ENCODE results near the gene CNTNAP2. TPM values are rescaled to one million over a fixed set of nuclear protein-coding genes. Genes with fewer than 3 reads are reported as not detected.

CNTNAP2 gene
- total RNA-seq, 1 experiment from 2014 or later, result 64.5 TPM

GRCh38 chr7:148044173-148044572 lies 1927.6 kb downstream of the CNTNAP2 start:
- no peak for TF ChIP-seq CTCF (conservative IDR thresholded peaks at IDR 0.05)
- peaks cover 10% of the 10 kb centered on the region for H3K27me3 Mint-ChIP-seq (ENCODE audit: low read depth)
- Histone ChIP-seq H3K79me1 (ENCODE audit: insufficient read depth, low read depth, low read length, poor library complexity, severe bottlenecking) (no peaks in the 10 kb centered on the region), H3K9me3 (ENCODE audit: control insufficient read depth, low read depth, low read length) (no peaks in the 10 kb centered on the region), H4K5ac (ENCODE audit: insufficient read length, low read depth, low read length) (no peak overlapping the region), H3K4ac (ENCODE audit: low read depth, low read length) (no peak overlapping the region), H2BK20ac (ENCODE audit: low read depth, low read length, poor library complexity, severe bottlenecking) (no peak overlapping the region), H3T11ph (ENCODE audit: low read length) (no peak overlapping the region), H3K56ac (ENCODE audit: insufficient read length, low read depth, low read length) (no peak overlapping the region), H2AFZ (ENCODE audit: low read length) (no peak overlapping the region), H4K91ac (ENCODE audit: insufficient read length, low read depth, low read length) (no peak overlapping the region), H4K8ac (replicated peaks; ENCODE audit: insufficient read length, low read depth, low read length) (no peak overlapping the region), H2BK5ac (ENCODE audit: insufficient read length, low read length) (no peak overlapping the region), H3K27ac (ENCODE audit: insufficient read length, low read depth, low read length) (no peak overlapping the region), H3K23me2 (ENCODE audit: insufficient read length, low read depth, low read length, poor library complexity, severe bottlenecking) (no peaks in the 10 kb centered on the region), H2BK12ac (ENCODE audit: insufficient read length, low read depth, low read length) (no peak overlapping the region), H3K79me2 (ENCODE audit: insufficient read depth, low read length) (no peaks in the 10 kb centered on the region), H2BK15ac (ENCODE audit: low read depth, low read length) (no peak overlapping the region), H3K23ac (ENCODE audit: insufficient read length, low read depth, low read length) (no peak overlapping the region), H2AK5ac (ENCODE audit: insufficient read length, low read length) (no peak overlapping the region), H3K18ac (ENCODE audit: insufficient read length, low read depth, low read length) (no peak overlapping the region), H3K4me2 (ENCODE audit: insufficient read depth, insufficient read length, low read length) (no peak overlapping the region), H3K9ac (ENCODE audit: extremely low read depth, insufficient read length, low read length) (no peak overlapping the region), H3K4me1 (ENCODE audit: insufficient read depth, low read length) (no peaks in the 10 kb centered on the region), H3K27me3 (ENCODE audit: insufficient read depth, low read length) (no peaks in the 10 kb centered on the region), H3K14ac (ENCODE audit: insufficient read depth, low read length) (no peak overlapping the region), H4K20me1 (ENCODE audit: control insufficient read depth, insufficient read depth, insufficient read length) (no peaks in the 10 kb centered on the region), H2BK120ac (ENCODE audit: low read depth, low read length, poor library complexity, severe bottlenecking) (no peak overlapping the region)
- no peaks in the 10 kb centered on the region; a peak in 2 of 5 replicates for H3K9me3 Mint-ChIP-seq
- H3K27ac Mint-ChIP-seq, result no peak overlapping the region
- H3K36me3 Mint-ChIP-seq (ENCODE audit: insufficient read depth in 1 of 3, low read depth in 3 of 3), result peaks cover 0 to 4% (median 0%) of the 10 kb centered on the region in 3 experiments; a peak in 1 of 7 replicates
- H3K4me3 Mint-ChIP-seq, result no peak overlapping the region
- 0 out of 4 replicates have a peak, but pooled peaks cover 0 to 2% of the 10 kb centered on the region in 2 experiments for H3K4me1 Mint-ChIP-seq
- WGBS (ENCODE audit: extremely low coverage, insufficient read length, low lambda C conversion rate), result no CpG with 5 or more reads among the region's 9 CpGs
- no peak for DNase-seq
